ENCODE data around the gene PDE6C.

Gene PDE6C

DNA sequence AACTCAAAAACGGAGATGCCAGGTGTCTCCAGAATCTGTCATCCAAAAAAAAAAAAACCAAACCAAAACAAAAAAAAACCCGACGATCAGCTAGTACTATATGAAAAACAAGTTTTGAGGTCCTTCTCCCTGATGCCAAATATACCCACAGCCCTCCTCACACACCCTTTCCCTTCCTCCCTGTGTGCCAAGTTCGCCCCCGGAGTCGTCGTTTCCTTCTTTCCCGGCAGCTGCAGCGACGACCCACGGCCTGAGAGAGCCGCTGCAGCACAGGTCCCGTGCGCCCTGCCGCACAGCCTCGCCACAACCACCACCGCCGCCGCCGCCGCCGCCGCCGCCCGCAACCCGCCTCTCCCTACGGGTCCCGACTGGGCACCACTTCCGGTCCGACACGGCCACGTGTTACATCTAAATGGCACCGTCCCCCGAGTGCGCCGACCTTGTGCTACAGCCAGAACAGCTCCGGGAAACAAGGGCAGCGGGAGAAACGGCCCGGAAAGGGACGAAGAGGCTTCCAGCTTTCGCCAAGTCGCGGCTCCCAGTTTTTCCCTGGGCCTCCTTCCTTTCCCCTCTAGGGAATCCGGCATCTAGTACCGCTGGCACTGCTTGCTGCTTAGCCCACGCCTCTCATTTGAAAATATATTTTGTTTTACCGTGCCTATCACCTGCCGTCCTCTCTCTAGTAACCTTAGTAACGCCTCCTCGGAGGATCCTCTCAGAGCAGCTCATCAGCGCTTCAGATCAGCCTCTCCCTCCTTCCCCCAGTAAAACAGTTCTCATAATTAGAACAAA lies 90.1 kb downstream of the PDE6C start, which contains the start of gene FRA10AC1:
TSS of gene FRA10AC1 (minus strand) at position 383 of the 792 bp plus-strand sequence. CDS start 2,486 bp downstream, outside the sequence.
- DNase-seq (ENCODE audit: low spot score): peak; percentile 94

DNA sequence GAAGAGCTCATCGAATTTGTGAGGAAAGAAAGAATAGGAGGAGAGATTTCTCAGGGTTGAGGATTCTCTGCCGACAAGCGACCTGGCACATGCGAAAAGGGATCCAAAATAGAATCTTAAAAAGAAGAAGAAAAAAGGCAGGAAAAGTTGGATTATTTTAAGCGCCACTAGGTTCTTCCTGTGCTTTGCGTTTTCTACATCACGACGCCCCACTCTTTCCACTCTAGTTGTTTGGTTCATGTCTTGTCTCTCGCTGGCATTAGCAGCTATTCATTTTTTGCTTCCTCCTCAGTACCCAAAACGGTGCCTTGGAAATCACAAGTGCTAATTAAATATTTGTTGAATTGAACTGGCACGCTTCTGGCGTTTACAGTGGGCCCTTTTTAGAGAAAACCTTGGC lies 90.7 kb downstream of the PDE6C start:
- DNase-seq (ENCODE audit: low spot score): no peak

DNA sequence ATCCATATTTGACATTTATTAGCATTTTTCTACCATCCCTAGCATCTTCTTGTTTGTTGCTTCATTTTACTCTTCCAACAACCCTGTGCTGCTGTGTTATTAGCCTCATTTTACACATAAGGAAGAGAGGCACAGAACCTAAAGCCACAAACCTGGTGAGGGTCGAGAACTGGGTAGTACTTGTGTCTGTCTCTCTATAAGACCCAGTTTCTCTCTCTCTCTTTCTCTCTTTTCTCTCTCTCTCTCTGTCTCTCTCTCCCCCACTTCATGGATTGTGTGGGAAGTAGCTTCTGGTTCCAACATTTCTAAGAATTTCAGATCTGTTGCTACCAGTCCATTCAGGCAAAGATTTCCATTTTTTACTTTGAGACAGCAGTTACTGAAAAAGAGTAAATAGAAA lies 91.5 kb downstream of the PDE6C start:
- no peak for DNase-seq (ENCODE audit: low spot score)

DNA sequence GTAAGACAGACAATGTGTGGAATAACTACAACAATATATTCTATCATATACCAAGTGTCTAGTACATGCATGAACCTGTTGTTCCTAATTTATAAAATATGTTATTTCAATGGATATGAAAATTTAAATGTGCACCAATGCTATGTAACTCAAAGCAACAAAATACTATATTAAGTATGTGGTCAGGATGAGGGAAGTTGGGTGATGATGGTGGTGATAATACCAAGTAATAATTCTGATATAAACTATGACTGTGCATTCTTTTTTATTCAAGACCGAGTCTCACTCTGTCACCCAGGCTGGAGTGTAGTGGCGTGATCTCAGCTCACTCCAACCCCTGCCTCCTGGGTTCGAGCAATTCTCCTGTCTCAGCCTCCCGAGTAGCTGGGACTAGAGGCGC lies 92.1 kb downstream of the PDE6C start:
- DNase-seq (ENCODE audit: low spot score): no peak

DNA sequence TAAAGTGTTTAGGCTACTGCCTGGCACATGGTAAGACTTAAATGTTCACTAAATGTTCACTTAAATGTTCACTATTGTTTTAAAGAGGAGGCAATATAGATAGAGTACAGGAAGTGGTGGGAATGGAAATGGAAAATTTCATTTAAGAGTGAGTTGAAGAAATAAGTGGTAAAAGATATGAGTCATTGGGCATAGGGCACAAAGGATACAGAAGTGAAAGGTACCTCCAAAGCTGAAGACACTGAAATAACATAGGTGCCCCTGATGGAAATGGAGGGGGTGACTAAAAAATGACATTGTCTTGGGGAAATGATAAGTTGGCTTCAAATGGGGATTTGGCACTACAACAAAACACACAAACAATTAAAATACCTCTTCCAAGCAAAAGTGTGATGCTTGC lies 95.3 kb downstream of the PDE6C start:
- DNase-seq (ENCODE audit: low spot score): no peak

DNA sequence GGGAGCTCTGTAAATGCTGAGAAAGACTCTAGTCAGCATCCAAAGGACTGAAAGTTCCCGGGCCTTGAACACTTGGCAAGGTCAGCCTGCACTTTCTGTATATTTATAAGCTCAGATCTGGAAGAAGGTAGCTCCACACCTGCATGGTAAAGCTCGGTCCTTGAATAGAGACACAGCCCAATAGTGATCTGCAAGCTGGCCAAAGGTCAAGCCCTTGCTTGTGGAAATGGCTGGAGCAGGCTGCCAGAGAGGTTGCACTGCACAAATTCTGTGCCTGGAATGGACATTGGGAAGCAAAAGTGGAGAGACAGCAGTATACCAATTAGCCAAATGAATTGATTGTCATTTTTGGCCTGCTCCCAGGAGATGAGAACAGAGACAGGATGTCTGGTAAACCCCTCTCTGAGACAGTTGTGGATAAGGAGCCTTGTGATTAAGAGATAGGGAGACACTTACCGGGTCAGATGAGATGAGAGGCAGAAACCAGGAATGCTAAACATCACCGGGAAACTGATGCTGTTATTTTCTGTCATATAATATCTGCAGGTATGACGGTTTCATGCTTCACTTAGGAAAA lies 98.1 kb downstream of the PDE6C start:
- DNase-seq (ENCODE audit: low spot score): no peak

DNA sequence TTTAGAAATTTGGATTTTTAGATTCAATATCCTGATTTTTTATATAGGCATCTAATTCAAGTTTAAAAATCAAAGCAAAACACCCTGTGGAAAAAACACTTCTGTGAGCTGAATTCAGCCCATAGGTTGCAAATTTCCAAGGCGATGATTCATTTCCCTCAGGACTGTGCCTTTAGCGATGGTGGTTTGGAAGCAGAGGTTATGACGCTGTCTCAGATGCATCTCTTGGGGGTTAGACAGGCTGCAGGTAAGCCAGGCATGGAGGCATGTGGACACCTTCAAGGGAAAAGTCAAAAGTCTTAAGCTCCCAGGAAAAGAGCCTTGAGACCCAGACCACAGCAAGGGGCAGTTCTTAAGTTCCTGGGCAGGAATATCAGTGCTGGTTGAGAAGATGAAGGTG lies 99.6 kb downstream of the PDE6C start:
- no peak for DNase-seq (ENCODE audit: low spot score)

DNA sequence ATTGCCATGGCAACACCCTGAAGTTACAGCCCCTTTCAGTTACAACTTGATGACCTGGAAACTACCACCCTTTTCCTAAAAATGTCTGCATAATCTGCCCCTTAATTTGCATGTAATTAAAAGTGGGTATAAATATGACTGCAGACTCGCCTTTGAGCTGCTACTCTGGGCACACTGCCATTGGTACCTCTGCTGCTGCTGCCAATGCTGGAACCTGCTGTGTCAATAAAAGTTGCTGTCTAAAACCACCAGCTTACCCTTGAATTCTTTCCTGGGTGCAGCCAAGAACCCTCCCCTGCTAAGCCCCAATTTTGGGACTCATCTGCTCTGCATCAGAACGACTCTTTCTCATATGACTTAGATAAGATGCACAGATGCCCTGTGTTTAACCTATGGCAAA lies 100.3 kb downstream of the PDE6C start:
- DNase-seq (ENCODE audit: low spot score): no peak

DNA sequence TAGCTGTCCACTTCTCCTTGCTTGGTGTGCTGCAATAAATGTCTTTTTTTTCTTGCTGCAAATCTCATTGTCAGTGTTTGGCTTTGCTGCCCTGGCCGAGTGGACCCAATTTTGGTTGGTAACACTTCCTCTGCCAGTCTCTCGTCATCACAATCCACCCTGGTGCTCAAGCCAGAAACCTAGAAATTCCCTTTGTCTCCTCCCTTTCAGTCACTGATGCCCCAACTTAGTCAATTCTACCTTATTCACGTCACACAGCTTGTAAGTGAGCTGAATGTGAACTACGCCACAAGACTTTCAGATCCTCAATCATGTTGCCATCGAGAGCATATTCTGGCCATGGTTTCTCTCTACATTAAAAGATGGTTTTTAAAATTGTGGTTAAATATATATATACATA lies 103.0 kb downstream of the PDE6C start:
- no peak for DNase-seq (ENCODE audit: low spot score)
